Measurements from ENCODE around the gene DGAT2. TPM values are rescaled to one million over a fixed set of nuclear protein-coding genes. Genes with fewer than 3 reads are reported as not detected.
A peak's percentile ranks its signal among the peaks of the same experiment; 100 is the strongest.

The DGAT2 gene
- total RNA-seq, 4 donors from 2014 or later, result 2.1 to 4.9 (median 4.1) TPM

DNA sequence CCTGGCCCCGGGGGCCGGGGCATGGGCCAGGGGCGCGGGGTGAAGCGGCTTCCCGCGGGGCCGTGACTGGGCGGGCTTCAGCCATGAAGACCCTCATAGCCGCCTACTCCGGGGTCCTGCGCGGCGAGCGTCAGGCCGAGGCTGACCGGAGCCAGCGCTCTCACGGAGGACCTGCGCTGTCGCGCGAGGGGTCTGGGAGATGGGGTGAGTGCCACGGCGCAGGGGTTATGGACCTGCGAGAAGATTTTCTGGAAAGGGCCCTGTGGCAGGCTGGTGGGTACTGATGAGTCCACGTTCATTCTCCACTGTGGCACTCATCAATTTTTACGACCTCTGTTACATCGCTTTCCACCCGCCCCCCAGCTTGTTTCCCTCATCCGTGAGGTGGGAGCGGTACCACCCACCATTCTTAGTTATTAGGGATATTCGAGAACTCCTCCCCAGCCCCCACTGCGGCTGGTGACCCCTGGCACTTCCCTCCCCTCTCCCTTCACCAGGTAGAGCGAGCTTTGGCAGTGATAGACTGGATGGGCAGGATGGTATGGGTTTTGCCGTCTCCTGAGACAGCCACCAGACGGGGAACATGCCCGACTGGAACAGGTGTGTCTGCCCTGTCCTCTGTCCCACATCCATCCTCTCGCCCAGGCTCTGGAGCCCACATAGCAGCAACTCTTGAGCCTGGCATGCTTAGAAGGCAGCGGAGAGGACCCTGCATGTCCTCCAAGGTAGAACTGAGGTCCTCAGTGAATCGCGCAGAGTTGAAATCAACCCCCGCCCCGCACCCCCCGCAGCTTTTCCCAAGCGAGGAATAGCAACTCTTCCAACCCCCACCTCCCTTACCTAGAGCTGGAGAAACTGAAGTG lies 562 bp downstream of the DGAT2 start:
- peaks cover 6 to 16% of the 10 kb centered on the region in 2 donors for H3K4me1 ChIP-seq
- peaks cover 0 to 8% (median 3%) of the 10 kb centered on the region in 3 donors for H3K27me3 ChIP-seq
- H3K4me3 ChIP-seq, result peak overlapping the region; percentile 53 to 71 (median 62)
- peak overlapping the region in 2 of 4 donors; percentile 20 to 52 for H3K27ac ChIP-seq
- no peaks in the 10 kb centered on the region for H3K36me3 ChIP-seq
- ATAC-seq (peak; percentile 17 to 28), DNase-seq (no peak)
- in situ Hi-C loops (cut with MboI; ENCODE audit: low sequenced_read_pairs in 4 of 4), result no loop called here
- intact Hi-C loops (cut with DNase I; ENCODE audit: low total_unique reads), result loop anchor here (1.0 kb wide), 2 partner anchors 46 to 63 kb away; no protein-coding TSS in a partner anchor
- no peak for TF ChIP-seq POLR2A (IDR thresholded peaks at IDR 0.05)
- TF ChIP-seq, protein P1, sequence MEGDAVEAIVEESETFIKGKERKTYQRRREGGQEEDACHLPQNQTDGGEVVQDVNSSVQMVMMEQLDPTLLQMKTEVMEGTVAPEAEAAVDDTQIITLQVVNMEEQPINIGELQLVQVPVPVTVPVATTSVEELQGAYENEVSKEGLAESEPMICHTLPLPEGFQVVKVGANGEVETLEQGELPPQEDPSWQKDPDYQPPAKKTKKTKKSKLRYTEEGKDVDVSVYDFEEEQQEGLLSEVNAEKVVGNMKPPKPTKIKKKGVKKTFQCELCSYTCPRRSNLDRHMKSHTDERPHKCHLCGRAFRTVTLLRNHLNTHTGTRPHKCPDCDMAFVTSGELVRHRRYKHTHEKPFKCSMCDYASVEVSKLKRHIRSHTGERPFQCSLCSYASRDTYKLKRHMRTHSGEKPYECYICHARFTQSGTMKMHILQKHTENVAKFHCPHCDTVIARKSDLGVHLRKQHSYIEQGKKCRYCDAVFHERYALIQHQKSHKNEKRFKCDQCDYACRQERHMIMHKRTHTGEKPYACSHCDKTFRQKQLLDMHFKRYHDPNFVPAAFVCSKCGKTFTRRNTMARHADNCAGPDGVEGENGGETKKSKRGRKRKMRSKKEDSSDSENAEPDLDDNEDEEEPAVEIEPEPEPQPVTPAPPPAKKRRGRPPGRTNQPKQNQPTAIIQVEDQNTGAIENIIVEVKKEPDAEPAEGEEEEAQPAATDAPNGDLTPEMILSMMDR (IDR thresholded peaks at IDR 0.05 in 4 of 5, conservative IDR thresholded peaks at IDR 0.05 in 1 of 5), result no peak
- no peaks in the 10 kb centered on the region for H3K9me3 ChIP-seq

DNA sequence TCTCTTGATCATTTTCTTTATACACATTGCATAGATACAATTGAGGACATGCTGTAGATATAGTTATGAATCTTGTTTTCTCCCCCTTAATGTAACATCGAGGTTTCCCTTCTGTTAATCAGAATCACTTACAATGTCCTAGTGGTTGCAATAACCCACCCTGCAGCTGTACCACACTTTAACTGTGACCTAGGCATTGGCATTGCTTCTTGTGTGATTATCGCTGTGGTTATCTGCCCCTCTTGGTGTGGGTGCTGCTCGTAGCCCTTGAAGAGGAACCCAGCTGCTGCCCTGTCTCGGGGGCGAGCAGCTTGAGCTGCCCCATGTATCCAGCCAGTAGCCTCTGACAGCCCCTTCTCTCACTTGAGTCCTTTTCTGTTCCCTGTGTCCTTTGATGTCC lies 1.5 kb downstream of the DGAT2 start:
- intact Hi-C loops (cut with DNase I; ENCODE audit: low total_unique reads), result no loop called here
- in situ Hi-C loops (cut with MboI; ENCODE audit: low sequenced_read_pairs in 4 of 4), result no loop called here
- Histone ChIP-seq H3K27ac (no peak overlapping the region), H3K4me3 (no peak overlapping the region), H3K4me1 (peaks cover 6 to 16% of the 10 kb centered on the region in 2 donors), H3K27me3 (peaks cover 0 to 8% (median 3%) of the 10 kb centered on the region in 3 donors), H3K36me3 (no peaks in the 10 kb centered on the region), H3K9me3 (no peaks in the 10 kb centered on the region)
- no peak for DNase-seq
- TF ChIP-seq, protein P1 (IDR thresholded peaks at IDR 0.05 in 4 of 5, conservative IDR thresholded peaks at IDR 0.05 in 1 of 5), result no peak
- no peak for TF ChIP-seq POLR2A (IDR thresholded peaks at IDR 0.05)
- no peak for ATAC-seq

DNA sequence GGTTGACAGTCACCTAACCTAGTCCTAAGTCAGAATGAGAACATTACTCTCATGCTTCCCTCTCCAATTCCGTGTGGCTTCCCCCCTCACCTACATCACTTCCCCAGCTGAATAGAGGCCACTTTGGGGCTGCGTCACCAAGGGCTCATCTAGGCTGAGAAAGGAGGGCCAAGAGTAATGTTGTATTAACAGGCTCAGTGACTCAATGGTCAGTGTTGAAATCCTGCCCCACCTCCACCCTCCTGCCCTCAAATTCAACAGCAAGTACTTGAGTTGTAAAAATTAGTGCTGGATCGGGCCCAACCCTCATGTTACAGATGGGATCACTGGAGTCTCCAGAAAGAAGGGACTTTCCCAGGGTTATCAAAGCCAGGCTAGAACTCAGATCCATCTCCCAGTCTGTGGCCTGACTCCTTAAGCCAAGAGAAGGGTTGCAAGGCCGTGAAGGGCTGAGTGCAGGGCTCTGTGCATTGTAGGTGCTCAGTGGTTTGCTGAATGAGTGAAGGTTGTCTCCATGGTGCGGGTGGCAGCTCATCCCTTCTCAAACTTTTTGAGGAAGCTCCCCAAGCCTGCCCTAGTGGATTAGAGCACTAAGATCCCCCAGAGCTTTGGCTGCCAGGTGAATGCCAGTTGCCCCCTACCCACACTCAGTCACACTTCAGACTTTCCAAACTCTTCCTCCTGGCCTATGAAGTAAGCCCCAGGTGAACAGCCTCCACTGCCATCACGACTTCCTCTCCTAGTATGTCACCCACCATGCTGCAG lies 3.2 kb downstream of the DGAT2 start:
- Histone ChIP-seq H3K27me3 (peaks cover 0 to 6% (median 3%) of the 10 kb centered on the region in 3 donors), H3K36me3 (no peaks in the 10 kb centered on the region), H3K9me3 (no peaks in the 10 kb centered on the region), H3K4me3 (no peak overlapping the region), H3K27ac (no peak overlapping the region), H3K4me1 (peaks cover 6 to 16% of the 10 kb centered on the region in 2 donors)
- no peak for TF ChIP-seq POLR2A (IDR thresholded peaks at IDR 0.05)
- TF ChIP-seq, protein P1 (IDR thresholded peaks at IDR 0.05 in 4 of 5, conservative IDR thresholded peaks at IDR 0.05 in 1 of 5), result no peak
- DNase-seq, result no peak
- intact Hi-C loops (cut with DNase I; ENCODE audit: low total_unique reads), result no loop called here
- in situ Hi-C loops (cut with MboI; ENCODE audit: low sequenced_read_pairs in 4 of 4), result no loop called here
- no peak for ATAC-seq

DNA sequence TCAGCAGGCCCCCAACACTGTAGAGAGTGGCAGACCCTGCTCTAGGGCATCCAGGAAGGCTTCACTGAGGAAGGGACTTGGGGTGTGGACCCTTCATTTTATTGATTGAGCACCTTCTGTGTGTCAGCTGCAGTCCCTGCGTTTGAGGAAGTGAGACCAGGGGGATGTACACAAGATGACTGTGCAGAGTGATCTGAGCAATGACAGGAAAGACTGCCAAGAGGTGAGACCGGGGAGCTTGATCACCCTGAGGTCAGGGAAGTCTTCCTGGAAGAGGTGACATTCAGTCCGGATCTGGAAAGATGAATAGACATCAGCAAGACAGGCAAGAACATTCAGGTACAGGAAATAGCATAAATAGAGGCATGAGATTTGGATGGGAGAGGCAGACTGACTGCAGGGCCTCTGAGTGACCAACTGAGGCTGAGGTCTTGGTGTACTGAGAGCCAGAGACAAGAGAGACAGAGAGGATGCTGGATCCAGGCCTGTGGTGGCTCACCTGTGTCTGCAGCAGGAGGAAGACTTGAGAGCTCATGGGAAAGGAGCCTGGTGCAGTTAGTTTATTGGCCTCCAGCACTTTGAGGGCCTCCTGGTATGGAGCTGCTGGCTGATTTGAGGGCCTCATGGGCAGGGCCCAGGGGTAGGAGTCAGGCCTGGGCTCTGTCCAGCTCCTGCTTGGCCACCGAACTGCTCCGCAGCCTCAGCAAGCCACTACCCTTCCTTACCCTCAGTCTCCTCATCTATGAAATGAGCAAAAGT lies 5.2 kb downstream of the DGAT2 start:
- Histone ChIP-seq H3K27me3 (peaks cover 0 to 3% (median 0%) of the 10 kb centered on the region in 3 donors), H3K4me3 (no peak overlapping the region), H3K36me3 (no peaks in the 10 kb centered on the region), H3K9me3 (no peaks in the 10 kb centered on the region), H3K4me1 (peaks cover 0 to 5% of the 10 kb centered on the region in 2 donors), H3K27ac (no peak overlapping the region)
- intact Hi-C loops (cut with DNase I; ENCODE audit: low total_unique reads), result no loop called here
- TF ChIP-seq, protein P1 (IDR thresholded peaks at IDR 0.05 in 4 of 5, conservative IDR thresholded peaks at IDR 0.05 in 1 of 5), result no peak
- TF ChIP-seq POLR2A (IDR thresholded peaks at IDR 0.05), result no peak
- ATAC-seq (no peak), DNase-seq (no peak)
- in situ Hi-C loops (cut with MboI; ENCODE audit: low sequenced_read_pairs in 4 of 4), result no loop called here

Measured in gastrocnemius medialis (tissue), 4 donors.